Ovary (tissue), 3 donors: ENCODE data around the gene CEACAM16.

ENCODE experiments used
- POLR2A ChIP-seq: fragments of 450-650 bp; IDR thresholded peaks from one replicate; pipeline ENCODE4 v1.6.1; 2017; ENCODE audit warnings: antibody characterized with exemption, mild to moderate bottlenecking, moderate library complexity
- TF ChIP-seq, protein P1 (sequence below), 3 donors: fragments of 450-650 bp in 2 of 3; fragments of 200-600 bp in 1 of 3; IDR thresholded peaks; one replicate each; pipeline versions ENCODE4 v1.5.1 to v1.8.0; 2016 to 2022; ENCODE audit warnings: antibody characterized with exemption in 3 of 3, mild to moderate bottlenecking in 1 of 3
- donor health status: DM: no; HTN: no; CAD: no.

DNA sequence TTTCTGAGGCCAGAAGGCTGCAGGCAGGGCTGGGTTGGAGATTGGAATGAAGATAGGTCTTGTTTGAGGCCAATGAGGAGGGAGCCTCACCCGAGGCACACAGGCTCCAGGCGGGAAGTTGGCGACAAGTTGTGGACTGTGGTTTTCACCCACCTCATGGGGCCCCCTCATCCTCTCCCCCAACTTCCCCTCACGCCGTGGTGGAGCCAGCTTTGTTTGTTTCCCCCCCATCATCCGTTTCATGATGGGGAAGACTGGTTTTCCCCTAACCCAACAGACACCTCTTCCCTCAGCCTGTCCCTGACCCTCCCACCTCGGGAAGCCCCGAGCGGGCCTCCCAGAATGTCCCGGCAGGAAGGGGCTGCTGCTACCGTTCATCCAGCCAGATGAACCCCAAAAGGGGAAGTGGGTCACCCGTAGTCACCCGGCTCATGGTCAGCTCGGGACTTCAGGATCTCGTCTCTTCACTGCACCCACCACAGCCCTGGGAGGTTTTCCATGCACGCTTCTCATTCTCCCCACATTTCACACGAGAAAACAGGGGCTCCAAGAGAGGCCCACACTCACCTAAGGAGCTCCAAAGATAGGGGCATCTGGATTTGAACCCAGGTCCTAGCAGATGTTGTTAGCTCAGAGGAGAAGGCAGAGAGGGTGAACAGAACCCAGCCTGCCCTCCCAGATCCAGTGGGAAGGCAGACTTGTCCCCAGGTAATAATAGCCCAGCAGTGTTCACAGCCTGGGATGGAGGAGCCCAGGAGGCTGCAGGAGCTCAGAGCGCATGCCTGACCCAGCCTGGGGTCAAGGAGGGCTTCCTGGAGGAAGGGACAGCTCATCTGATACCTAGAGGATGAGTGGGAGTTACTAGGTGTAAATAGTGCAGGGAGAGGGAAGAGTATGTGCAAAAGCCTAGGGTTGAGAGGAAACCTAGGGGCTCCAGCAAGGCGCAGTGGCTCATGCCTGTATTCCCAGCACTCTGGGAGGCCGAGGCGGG is 23.5 kb downstream of the CEACAM16 start:
- TF ChIP-seq, protein P1, sequence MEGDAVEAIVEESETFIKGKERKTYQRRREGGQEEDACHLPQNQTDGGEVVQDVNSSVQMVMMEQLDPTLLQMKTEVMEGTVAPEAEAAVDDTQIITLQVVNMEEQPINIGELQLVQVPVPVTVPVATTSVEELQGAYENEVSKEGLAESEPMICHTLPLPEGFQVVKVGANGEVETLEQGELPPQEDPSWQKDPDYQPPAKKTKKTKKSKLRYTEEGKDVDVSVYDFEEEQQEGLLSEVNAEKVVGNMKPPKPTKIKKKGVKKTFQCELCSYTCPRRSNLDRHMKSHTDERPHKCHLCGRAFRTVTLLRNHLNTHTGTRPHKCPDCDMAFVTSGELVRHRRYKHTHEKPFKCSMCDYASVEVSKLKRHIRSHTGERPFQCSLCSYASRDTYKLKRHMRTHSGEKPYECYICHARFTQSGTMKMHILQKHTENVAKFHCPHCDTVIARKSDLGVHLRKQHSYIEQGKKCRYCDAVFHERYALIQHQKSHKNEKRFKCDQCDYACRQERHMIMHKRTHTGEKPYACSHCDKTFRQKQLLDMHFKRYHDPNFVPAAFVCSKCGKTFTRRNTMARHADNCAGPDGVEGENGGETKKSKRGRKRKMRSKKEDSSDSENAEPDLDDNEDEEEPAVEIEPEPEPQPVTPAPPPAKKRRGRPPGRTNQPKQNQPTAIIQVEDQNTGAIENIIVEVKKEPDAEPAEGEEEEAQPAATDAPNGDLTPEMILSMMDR (IDR thresholded peaks at IDR 0.05), result no peak
- no peak for TF ChIP-seq POLR2A
